ENCODE measurements around the gene TMEM143. TPM values are rescaled to one million over a fixed set of nuclear protein-coding genes. Genes with fewer than 3 reads are reported as not detected.

The TMEM143 gene
- total and polyA plus RNA-seq, 12 donors: 3.3 to 26.5 (median 12.7) TPM

DNA sequence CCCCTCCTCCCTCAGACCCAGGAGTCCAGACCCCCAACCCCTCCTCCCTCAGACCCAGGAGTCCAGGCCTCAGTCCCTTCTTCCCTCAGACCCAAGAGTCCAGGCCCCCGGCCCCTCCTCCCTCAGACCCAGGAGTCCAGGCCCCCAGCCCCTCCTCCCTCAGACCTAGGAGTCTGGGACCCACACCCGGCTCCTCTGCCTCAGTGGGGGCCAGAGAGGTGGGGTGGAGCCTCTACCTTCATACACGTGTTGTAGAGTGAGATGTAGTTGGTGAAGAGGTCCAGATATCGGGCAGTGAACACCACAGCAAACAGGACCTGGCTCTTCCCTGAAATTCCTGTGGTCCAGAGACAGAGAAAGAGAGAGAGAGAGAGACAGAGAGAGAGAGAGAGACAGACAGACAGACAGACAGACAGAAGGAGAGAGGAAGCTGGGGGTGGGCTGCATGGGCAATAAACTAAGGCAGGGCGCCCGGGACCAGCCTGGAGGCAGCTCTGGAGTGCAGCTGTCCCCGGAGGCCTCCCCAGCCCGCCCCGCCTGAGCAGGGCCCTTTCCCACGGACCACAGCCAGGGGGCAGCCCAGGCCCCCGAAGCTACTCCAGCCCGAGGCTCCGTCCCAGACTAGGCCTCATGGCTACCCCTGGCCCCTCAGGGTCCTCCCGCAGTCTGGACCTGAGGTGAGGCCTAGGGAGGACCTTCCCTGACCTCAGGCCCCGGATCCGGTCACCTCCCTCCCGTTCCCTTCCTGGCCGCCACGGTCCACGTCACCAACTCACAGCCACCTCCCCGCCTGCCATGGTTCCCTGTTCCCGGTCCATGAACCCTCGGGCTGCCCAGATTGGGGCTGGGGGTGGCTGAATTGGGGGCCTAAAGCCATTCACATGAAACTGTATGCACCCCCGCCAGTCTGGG lies 26.7 kb upstream of the TMEM143 start:
- Histone ChIP-seq H3K9me3 (replicated peaks in 1 of 3) (no peaks in the 10 kb centered on the region), H3K4me3 (peak overlapping the region; percentile 68 to 100 (median 88)), H3K4me1 (replicated peaks in 1 of 2) (peaks cover 0 to 10% of the 10 kb centered on the region in 2 donors), H3K36me3 (replicated peaks in 1 of 2) (peaks cover 0 to 40% of the 10 kb centered on the region in 2 donors), H3K27me3 (peaks cover 22% of the 10 kb centered on the region), H3K27ac (peak overlapping the region; percentile 79 to 93 (median 89))
- peak; percentile 64 to 79 (median 71) for DNase-seq
- TF ChIP-seq POLR2A (IDR thresholded peaks at IDR 0.05) (no peak), CTCF (IDR thresholded peaks at IDR 0.05) (peak; percentile 44 to 82 (median 74))
- WGBS, 4 donors: 0 to 5% (median 2%) methylated on average over 11 to 24 of the region's 24 CpGs
- intact Hi-C loops (cut with DNase I): loop anchor here in 1 of 2 donors (10.0 kb wide), 1 partner anchor 54 kb away; the partner anchor contains the start of gene GRWD1

DNA sequence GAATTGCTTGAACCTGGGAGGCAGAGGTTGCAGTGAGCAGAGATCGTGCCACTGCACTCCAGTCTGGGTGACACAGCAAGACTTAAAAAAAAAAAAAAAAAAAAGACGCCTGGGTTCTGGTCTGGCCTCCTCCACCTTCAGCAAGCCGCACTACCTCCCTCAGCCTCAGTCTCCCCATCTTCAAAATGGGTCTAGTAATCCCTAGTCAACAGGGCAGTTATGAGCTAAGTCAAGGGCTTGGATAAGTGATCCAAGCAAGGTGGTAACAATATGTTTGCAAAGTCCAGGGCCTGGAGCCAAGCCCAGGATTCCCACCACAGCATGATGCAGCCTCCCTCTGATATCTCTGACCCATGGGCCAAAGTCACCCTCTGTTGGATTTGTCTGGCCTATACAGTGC lies 23.2 kb upstream of the TMEM143 start:
- 83 to 85% (median 85%) methylated on average over 3 of the region's 3 CpGs for WGBS, 4 donors
- no peak for TF ChIP-seq CTCF (IDR thresholded peaks at IDR 0.05)
- no peak for TF ChIP-seq POLR2A (IDR thresholded peaks at IDR 0.05)
- intact Hi-C loops (cut with DNase I): no loop called here

DNA sequence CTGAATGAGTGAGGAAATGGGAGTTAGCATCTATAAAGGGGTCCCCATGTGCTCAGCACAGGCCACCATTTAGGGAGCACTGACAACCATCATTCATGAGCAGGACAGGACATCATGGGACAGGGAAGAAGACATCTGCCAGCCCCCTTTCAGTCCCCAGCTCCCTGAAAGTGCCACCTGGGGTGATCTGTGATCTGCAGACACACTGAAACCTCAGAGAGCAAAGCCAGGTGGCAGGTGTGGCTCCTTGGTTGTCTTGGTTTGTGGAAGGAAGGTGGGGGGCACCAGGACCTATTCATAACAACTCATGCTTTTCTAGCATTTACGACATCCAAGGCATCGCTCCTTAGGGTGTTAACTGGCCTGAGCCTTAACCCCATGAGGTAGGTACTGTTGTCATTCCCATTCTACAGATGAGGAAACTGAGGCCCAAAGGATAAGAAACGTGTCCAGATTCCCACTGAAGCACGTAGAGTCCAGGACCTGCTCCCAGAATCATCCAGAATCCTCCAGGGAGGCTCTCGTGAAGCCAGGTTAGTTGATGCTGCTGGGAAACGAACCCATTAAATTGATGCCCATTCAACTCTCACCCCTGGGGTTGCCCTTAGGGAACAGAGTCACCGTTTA lies 21.8 kb upstream of the TMEM143 start:
- no peaks in the 10 kb centered on the region for H3K27me3 ChIP-seq
- no peak for DNase-seq
- peaks cover 0 to 10% of the 10 kb centered on the region in 2 donors for H3K4me1 ChIP-seq (replicated peaks in 1 of 2)
- H3K27ac ChIP-seq: no peak overlapping the region
- TF ChIP-seq POLR2A (IDR thresholded peaks at IDR 0.05) (no peak), CTCF (IDR thresholded peaks at IDR 0.05) (no peak)
- no peak overlapping the region for H3K4me3 ChIP-seq
- peaks cover 0 to 83% of the 10 kb centered on the region in 2 donors for H3K36me3 ChIP-seq (replicated peaks in 1 of 2)
- intact Hi-C loops (cut with DNase I): no loop called here
- 82 to 94% (median 92%) methylated on average over 5 to 7 of the region's 7 CpGs for WGBS, 4 donors
- no peaks in the 10 kb centered on the region for H3K9me3 ChIP-seq (replicated peaks in 1 of 3)

More for the DNA sequence above, 23.2 kb upstream of the TMEM143 start:
- no peak overlapping the region for H3K4me3 ChIP-seq
- DNase-seq: no peak
- H3K36me3 ChIP-seq (replicated peaks in 1 of 2): peaks cover 0 to 75% of the 10 kb centered on the region in 2 donors
- no peaks in the 10 kb centered on the region for H3K9me3 ChIP-seq (replicated peaks in 1 of 3)
- no peak overlapping the region for H3K27ac ChIP-seq
- H3K4me1 ChIP-seq (replicated peaks in 1 of 2): peaks cover 0 to 10% of the 10 kb centered on the region in 2 donors
- no peaks in the 10 kb centered on the region for H3K27me3 ChIP-seq

DNA sequence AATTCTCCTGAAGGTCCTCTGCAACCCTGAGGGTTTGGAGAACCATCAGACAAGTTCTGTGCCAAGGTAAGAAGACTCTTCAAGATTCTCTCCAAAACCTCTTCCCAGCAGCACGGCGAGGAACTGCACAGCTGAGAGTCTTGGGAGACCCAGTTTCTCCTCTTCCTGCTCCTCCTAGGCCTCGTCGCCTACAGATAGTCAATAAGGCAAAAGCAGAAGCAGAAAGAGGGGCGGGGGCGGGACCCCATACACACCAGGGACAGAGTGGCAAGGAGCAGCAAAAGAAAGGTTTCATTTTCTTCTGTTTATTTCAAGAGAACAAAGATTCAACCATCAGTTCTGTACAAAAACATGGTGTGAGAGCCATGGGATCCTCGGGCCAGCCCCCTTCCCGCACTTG lies 18.5 kb upstream of the TMEM143 start:
- WGBS, 4 donors: 90 to 95% (median 94%) methylated on average over 8 of the region's 8 CpGs
- Histone ChIP-seq H3K4me1 (replicated peaks in 1 of 2) (no peaks in the 10 kb centered on the region), H3K36me3 (replicated peaks in 1 of 2) (peaks cover 0 to 62% of the 10 kb centered on the region in 2 donors), H3K9me3 (replicated peaks in 1 of 3) (no peaks in the 10 kb centered on the region), H3K27me3 (no peaks in the 10 kb centered on the region), H3K4me3 (no peak overlapping the region), H3K27ac (no peak overlapping the region)
- intact Hi-C loops (cut with DNase I): no loop called here
- no peak for DNase-seq
- no peak for TF ChIP-seq CTCF (IDR thresholded peaks at IDR 0.05)
- TF ChIP-seq POLR2A (IDR thresholded peaks at IDR 0.05): no peak
